ENCODE data around the gene ENTPD1.
"Not testable (repeated sequence)": the region's sequence is repeated elsewhere in the genome, so short reads cannot be mapped to it uniquely, and the experiment has no call there.

Gene ENTPD1

GRCh38 chr10:95796504-95796903 lies 40.5 kb downstream of the ENTPD1 start:
- DNase-seq (ENCODE audit: low spot score), result no peak

DNA sequence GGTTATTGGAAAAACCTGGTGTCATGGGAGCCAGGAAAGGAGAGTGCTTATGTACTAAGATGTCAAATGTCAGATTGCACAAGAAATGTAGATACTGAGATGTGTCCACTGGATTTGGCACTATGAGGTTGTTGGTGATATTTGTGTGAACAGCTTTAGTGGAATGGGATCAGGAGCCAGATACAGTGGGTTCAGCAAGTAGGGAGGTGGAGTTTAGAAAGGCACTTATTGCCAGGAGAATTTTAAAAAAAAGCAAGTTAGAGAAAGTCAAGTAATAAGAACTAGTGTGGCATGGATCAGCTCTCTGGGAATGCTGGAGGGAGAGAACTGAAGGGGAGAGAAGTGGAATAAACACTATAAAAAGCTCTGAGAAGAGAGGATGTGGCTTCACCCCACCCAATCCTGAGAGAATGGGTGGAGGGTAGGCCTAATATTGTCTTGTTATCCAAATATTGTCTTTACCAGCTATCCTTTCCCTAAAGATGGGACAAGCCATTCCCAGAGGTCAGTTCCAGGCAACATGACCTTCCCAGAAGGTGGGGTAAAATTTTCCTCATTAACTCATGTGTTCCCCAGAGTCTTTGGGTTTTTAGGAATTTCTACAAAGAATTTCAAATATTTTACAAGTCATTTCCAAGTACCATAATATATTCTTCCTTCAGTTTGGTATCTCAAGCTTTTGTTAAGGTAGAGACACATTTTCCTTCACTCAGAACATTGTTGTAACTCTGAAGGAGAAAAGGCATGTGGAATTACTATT lies 42.3 kb downstream of the ENTPD1 start:
- DNase-seq (ENCODE audit: low spot score), result no peak

DNA sequence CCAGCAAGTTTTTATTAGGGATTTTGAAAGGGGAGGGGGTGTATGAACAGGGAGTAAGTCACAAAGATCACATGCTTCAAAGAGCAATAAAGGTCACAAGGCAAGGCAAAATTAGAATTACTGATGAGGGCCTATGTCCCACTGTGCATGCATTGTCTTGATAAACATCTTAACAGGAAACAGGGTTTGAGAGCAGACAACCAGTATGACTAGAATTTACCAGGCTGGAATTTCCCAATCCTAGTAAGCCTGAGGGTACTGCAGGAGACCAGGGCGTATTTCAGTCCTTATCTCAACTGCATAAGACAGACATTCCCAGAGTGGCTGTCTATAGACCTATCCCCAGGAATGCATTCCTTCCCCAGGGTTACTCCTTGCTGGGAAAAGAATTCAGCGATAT lies 44.3 kb downstream of the ENTPD1 start:
- not testable (repeated sequence) for DNase-seq (ENCODE audit: low spot score)

DNA sequence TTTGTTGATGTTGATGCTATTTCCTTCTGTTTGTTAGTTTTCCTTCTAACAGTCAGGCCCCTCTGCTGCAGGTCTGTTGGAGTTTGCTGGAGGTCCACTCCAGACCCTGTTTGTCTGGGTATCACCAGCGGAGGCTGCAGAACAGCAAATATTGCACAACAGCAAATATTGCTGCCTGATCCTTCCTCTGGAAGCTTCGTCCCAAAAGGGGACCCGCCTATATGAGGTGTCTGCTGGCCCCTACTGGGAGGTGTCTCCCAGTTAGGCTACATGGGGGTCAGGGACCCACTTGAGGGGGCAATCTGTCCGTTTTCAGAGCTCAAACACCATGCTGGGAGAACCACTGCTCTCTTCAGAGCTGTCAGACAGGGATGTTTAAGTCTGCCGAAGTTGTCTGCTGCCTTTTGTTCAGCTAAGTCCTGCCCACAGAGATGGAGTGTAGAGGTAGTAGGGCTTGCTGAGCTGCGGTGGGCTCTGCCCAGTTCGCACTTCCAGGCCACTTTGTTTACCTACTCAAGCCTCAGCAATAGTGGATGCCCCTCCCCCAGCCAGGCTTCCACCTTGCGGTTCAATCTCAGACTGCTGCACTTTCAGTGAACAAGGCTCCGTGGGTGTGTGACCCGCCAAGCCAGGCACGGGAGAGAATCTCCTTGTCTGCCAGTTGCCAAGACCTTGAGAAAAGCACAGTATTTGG lies 50.9 kb downstream of the ENTPD1 start:
- DNase-seq (ENCODE audit: low spot score), result not testable (repeated sequence)

DNA sequence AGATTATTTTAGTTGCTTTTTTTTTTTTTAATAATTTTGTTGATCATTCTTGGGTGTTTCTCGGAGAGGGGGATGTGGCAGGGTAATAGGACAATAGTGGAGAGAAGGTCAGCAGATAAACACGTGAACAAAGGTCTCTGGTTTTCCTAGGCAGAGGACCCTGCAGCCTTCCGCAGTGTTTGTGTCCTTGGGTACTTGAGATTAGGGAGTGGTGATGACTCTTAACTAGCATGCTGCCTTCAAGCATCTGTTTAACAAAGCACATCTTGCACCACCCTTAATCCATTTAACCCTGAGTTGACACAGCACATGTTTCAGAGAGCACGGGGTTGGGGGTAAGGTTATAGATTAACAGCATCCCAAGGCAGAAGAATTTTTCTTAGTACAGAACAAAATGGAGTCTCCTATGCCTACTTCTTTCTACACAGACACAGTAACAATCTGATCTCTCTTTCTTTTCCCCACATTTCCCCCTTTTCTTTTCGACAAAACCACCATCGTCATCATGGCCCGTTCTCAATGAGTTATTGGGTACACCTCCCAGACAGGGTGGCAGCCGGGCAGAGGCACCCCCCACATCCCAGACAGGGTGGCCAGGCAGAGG lies 52.8 kb downstream of the ENTPD1 start:
- not testable (repeated sequence) for DNase-seq (ENCODE audit: low spot score)

- DNase-seq (ENCODE audit: low spot score), result no peak
These were observed 53.6 kb downstream of the ENTPD1 start for GRCh38 chr10:95809370-95810197.

GRCh38 chr10:95810198-95810976 lies 54.4 kb downstream of the ENTPD1 start:
- no peak for DNase-seq (ENCODE audit: low spot score)

DNA sequence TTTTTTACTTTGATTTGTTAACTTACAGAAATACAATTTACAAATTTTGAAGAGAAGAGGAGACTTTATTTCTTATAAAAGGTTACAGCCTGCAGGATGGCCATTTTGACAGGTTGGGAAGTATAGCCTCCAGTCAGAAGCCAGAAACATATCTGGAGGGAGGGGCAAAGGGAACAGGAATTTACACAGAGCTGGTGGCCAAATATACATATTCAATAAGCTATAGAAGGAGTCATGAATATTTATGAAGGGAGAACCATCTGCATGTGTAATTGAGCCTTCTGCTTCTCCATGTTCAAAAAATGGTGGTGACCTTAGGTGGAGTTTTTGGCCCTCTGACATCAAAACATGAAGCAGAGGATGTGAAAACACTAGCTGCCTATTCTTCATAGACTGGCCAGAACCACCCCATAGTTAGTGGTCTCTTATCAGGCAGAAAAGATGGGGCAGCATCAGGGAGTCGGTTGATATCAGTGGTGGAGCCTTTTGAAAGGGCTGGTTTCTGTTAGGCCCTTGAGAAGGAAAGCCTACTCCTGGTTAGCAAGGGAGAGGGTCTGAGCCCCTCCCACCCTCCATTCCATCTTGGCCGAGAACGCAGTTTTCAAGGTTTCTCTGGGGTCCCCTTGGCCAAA lies 57.2 kb downstream of the ENTPD1 start:
- no peak for DNase-seq (ENCODE audit: low spot score)

GRCh38 chr10:95814011-95814727 lies 58.2 kb downstream of the ENTPD1 start:
- no peak for DNase-seq (ENCODE audit: low spot score)

DNA sequence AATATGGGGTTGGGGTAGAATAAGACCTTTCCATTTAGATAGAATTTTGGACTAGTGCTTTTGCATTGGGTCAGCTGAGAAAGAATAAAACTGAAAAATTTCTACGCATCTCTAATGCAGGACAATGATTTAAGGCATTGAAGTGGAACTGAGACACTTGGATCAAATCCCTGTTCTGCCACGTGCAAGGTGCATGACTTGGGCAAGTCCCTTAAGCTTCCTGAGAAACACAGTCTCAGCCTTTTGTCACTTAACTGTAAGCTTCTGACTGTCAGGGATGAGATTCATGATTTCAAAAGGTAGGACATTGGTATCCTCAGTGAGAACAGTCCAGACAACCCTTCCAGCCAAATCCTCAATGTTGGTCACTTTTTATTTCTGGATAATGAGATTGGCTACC lies 59.2 kb downstream of the ENTPD1 start:
- DNase-seq (ENCODE audit: low spot score), result no peak

GRCh38 chr10:95815701-95816240 lies 59.8 kb downstream of the ENTPD1 start:
- DNase-seq (ENCODE audit: low spot score), result no peak

DNA sequence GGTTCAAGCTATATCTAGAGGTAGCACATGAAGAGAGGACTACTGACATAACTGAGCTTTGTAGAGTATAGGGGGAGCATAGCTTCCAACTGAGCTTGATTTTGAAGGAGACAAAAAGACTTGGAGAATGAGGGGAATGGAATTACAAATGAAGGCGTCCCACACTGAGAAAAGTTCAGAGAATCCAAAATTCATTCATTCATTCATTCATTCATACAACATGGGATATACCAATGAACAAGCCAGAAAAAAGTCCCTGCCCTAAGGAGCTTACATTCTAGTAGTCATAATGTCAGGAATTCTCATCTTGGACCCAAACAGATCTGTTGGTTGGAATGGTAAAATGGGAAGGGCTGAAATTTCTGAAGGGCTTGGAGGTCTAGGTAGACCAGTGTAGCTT lies 62.0 kb downstream of the ENTPD1 start:
- DNase-seq (ENCODE audit: low spot score), result no peak

GRCh38 chr10:95818668-95819067 lies 62.7 kb downstream of the ENTPD1 start:
- no peak for DNase-seq (ENCODE audit: low spot score)

GRCh38 chr10:95819620-95820329 lies 63.8 kb downstream of the ENTPD1 start:
- no peak for DNase-seq (ENCODE audit: low spot score)

DNA sequence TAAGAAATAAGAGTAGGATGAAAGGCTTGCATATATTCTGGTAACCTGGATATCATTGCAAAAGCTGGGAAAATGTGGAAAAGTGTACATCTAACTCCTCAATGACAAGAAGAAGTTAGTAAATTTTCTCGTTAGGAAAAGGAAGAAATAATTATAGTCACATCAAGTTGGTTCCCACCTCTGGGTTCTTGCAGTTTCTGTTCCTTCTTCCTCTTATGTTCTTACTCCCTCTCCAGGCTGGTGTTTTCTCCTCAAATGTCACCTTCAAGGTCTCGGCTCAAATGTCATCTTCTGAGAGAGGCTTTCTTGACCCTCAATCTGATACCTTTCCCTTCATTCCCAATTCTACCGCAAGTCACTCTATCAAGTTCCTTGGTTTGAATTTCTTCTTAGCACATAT lies 64.4 kb downstream of the ENTPD1 start:
- DNase-seq (ENCODE audit: low spot score), result no peak

DNA sequence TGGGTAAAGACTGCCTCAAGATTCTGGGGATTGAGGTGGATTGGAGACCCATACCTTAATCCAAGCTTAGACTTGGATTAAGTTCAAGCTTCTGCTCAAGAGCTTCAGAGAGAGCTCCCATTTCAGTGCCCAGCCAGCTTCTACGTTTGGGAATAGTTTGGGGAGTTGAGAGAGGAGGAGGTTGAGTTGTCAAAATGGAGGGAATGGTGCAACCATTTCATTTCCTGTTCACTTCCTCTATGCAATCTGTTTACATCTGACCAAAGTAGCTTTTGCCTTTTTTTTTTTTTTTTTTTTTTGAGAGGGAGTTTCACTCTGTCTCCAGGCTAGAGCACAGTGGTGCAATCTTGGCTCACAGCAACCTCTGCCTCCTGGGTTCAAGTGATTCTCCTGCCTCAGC lies 65.8 kb downstream of the ENTPD1 start:
- DNase-seq (ENCODE audit: low spot score), result no peak

GRCh38 chr10:95830044-95830443 lies 74.1 kb downstream of the ENTPD1 start:
- DNase-seq (ENCODE audit: low spot score), result no peak

DNA sequence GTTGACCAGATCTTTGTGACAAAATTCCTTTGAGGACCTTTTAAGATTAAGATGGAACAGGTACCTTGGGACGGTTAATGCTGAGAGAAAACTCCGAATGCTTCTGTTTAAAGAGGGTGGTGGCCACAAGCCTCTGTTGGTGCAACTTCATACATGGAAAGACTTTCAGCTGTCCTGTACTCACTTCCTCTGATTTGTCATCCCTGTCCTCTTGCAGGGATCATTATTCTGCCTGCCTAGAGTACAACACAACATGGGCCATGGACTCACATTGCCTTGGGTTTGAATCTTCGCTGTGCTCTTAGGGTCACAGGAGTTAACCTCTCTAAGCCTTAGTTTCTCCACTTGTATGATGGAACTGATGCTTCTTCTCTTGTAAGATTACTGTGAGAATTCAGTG lies 75.1 kb downstream of the ENTPD1 start:
- DNase-seq (ENCODE audit: low spot score), result no peak

GRCh38 chr10:95831515-95831914 lies 75.6 kb downstream of the ENTPD1 start:
- DNase-seq (ENCODE audit: low spot score), result no peak
